Spleen (tissue), 3 donors: ENCODE measurements around the gene SAG.

Experiments used
- POLR2A ChIP-seq, 3 donors: fragments of 450-650 bp; IDR thresholded peaks; one replicate each; pipeline ENCODE4 v1.5.1; 2017; ENCODE audit warnings: antibody characterized with exemption in 3 of 3, mild to moderate bottlenecking in 1 of 3
- POLR2AphosphoS5 ChIP-seq, 3 donors: sonication (generic); formaldehyde crosslinking; IDR thresholded peaks; one replicate each; pipeline ENCODE4 v1.5.1; 2017; ENCODE audit warnings: antibody characterized with exemption in 3 of 3

DNA sequence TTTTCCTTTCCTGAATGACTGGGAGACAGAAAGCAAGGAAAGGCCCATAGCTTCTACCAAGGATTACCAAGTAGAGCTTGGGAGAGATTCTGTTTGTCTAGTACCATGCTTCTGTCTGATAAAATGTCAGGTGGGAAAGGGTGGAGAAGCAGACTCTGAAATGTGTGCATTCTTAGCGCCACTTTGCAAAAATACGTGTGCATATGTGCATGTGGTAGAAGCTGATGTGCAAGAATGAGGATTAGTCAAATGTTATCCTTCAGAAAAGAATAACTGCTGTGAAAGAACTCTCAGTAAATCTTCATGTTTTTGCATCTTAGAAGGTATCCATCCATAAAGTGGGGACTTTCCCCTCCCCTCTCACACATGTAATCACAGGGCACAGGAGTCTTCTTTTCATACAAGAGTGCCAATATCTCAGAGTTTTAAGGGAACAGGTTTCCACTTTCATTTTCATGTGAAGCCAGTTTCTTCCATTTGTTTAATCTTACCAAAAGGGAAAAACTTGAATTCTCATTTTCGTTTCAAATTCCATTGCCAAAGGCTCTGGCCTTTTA is 31.3 kb downstream of the SAG start:
- no peak for TF ChIP-seq POLR2AphosphoS5 (IDR thresholded peaks at IDR 0.05)
- TF ChIP-seq POLR2A (IDR thresholded peaks at IDR 0.05), result no peak
